PFSK-1 (cell line): ENCODE data around the gene WASHC4.

Source experiments
- FOXP2 ChIP-seq: optimal IDR thresholded peaks from 2 replicates; pipeline ENCODE3; 2011; ENCODE audit warnings: borderline replicate concordance, control low read depth, inconsistent platforms; ENCODE audit not compliant: insufficient read depth; ENCODE audit errors: extremely low read length, extremely low read depth
- REST ChIP-seq, 2 experiments: IDR thresholded peaks; 2 replicates each; pipeline versions ENCODE4 v1.6.1 to v1.8.0; 2011 to 2012; ENCODE audit warnings: low read depth in 2 of 2, low read length in 2 of 2, control low read depth in 1 of 2, inconsistent platforms in 1 of 2, mild to moderate bottlenecking in 1 of 2, moderate library complexity in 1 of 2; ENCODE audit not compliant: insufficient read depth in 1 of 2
- SIN3A ChIP-seq: IDR thresholded peaks from 2 replicates; pipeline ENCODE4 v1.6.1; 2012; ENCODE audit warnings: mild to moderate bottlenecking, low read length, moderate library complexity, borderline replicate concordance; ENCODE audit not compliant: insufficient read depth
- TAF1 ChIP-seq: IDR thresholded peaks from 2 replicates; pipeline ENCODE4 v1.6.1; 2012; ENCODE audit warnings: low read length, control low read depth, borderline replicate concordance; ENCODE audit not compliant: insufficient read depth

- TF ChIP-seq REST (IDR thresholded peaks at IDR 0.05; ENCODE audit: insufficient read depth in 1 of 2, low read depth in 2 of 2, low read length in 2 of 2) (no peak), TAF1 (no peak), SIN3A (no peak), FOXP2 (no peak)
Observed at GRCh38 chr12:105083551-105084105, 23.9 kb upstream of the WASHC4 start.
